Panc1 (cell line): ENCODE data around the gene MXD3. TPM values are rescaled to one million over a fixed set of nuclear protein-coding genes. Genes with fewer than 3 reads are reported as not detected.

Source experiments
- ATAC-seq: fragments of 200-7000 bp; cut with Tn5 transposase; 2 replicates; pipeline ENCODE4 v1.9.1; 2020; ENCODE audit warnings: mild to moderate bottlenecking, moderate library complexity
- BruUV-seq: library from RNA; stranded (reverse); fragments of 400-500 nt; replicated peaks from 2 replicates; lab custom pipeline; 2021; lab: Mats Ljungman, UMichigan
- CTCF ChIA-PET: fragments of 300-600 bp; sonication (Branson Sonifier 250); formaldehyde crosslinking; loops from one replicate; lab custom pipeline; 2022; ENCODE audit warnings: antibody characterized with exemption; lab: Charles Lee
- POLR2A ChIA-PET: fragments of 300-600 bp; sonication (Branson Sonifier 250); formaldehyde crosslinking; loops from one replicate; lab custom pipeline; 2022; ENCODE audit warnings: antibody characterized with exemption; lab: Charles Lee
- DNase-seq: peaks from one replicate; pipeline ENCODE4 v3.0.0-alpha.2; 2010; ENCODE audit warnings: low read depth, low spot score
- H3K27ac ChIP-seq: 2 replicates; pipeline ENCODE4 v1.5.1; 2011; ENCODE audit warnings: mild to moderate bottlenecking, low read length, inconsistent platforms
- H3K27me3 ChIP-seq: fragments of 200-500 bp; sonication (Bioruptor generic); 2 replicates; pipeline ENCODE4 v1.6.0; 2014; ENCODE audit warnings: low read length, inconsistent platforms; ENCODE audit not compliant: control insufficient read depth, insufficient read depth
- H3K36me3 ChIP-seq: fragments of 200-500 bp; sonication (Bioruptor generic); 2 replicates; pipeline ENCODE4 v1.5.1; 2014; ENCODE audit warnings: inconsistent platforms, mild to moderate bottlenecking, low read length, moderate library complexity; ENCODE audit not compliant: control insufficient read depth, insufficient read depth
- H3K4me1 ChIP-seq: 2 replicates; pipeline ENCODE4 v1.5.1; 2011; ENCODE audit warnings: inconsistent platforms, mild to moderate bottlenecking, low read length, moderate library complexity; ENCODE audit not compliant: control insufficient read depth, insufficient read depth
- H3K4me3 ChIP-seq, 2 experiments: 2 replicates each; pipeline ENCODE4 v1.5.1; 2011 to 2012; ENCODE audit warnings: low read depth in 2 of 2, low read length in 2 of 2, mild to moderate bottlenecking in 2 of 2, inconsistent platforms in 1 of 2, moderate library complexity in 1 of 2
- H3K9me3 ChIP-seq: fragments of 200-500 bp; sonication (Bioruptor generic); 2 replicates; pipeline ENCODE4 v1.5.1; 2014; ENCODE audit warnings: low read depth, mild to moderate bottlenecking, inconsistent platforms, low read length, moderate library complexity; ENCODE audit not compliant: control insufficient read depth, insufficient read depth
- POLR2AphosphoS5 ChIP-seq: IDR thresholded peaks from 2 replicates; pipeline ENCODE4 v1.6.1; 2012; ENCODE audit warnings: mild to moderate bottlenecking, low read depth, low read length, moderate library complexity
- SIN3A ChIP-seq: IDR thresholded peaks from 2 replicates; pipeline ENCODE4 v1.6.1; 2012; ENCODE audit warnings: low read depth, mild to moderate bottlenecking, low read length, moderate library complexity, borderline replicate concordance; ENCODE audit not compliant: insufficient read depth
- TCF7L2 ChIP-seq: IDR thresholded peaks from 2 replicates; pipeline ENCODE4 v1.6.1; 2011; ENCODE audit warnings: mild to moderate bottlenecking, low read depth, low read length, inconsistent platforms
- in situ Hi-C: cut with HindIII; loops from 2 replicates; pipeline ENCODE4 v1.10.0; 2016; ENCODE audit warnings: low sequenced_read_pairs, low pct_unique_long_range_greater_than_20kb
- intact Hi-C: fragments of 100-400 bp; cut with micrococcal nuclease; formaldehyde crosslinking; loops from one replicate; pipeline ENCODE4 v1.10.0; 2022; ENCODE audit not compliant: unreplicated experiment
- total RNA-seq: library from RNA; stranded (reverse); gene quantifications from one replicate; pipeline ENCODE4 v1.2.1, GENCODE V29; 2021; ENCODE audit not compliant: unreplicated experiment
- TF ChIP-seq, protein P1 (sequence below), 2 experiments: IDR thresholded peaks; 2 replicates each; pipeline ENCODE4 v1.6.1; 2011 to 2012; ENCODE audit warnings: low read depth in 2 of 2, control low read depth in 1 of 2, low read length in 1 of 2, mild to moderate bottlenecking in 1 of 2, moderate library complexity in 1 of 2; ENCODE audit not compliant: insufficient read depth in 1 of 2
- TF ChIP-seq, protein P2 (sequence below): fragments of 450-650 bp; IDR thresholded peaks from 2 replicates; pipeline ENCODE4 v1.5.1; 2017; ENCODE audit warnings: mild to moderate bottlenecking

The MXD3 gene
- total RNA-seq, 1 experiment from 2014 or later: 12.0 TPM

DNA sequence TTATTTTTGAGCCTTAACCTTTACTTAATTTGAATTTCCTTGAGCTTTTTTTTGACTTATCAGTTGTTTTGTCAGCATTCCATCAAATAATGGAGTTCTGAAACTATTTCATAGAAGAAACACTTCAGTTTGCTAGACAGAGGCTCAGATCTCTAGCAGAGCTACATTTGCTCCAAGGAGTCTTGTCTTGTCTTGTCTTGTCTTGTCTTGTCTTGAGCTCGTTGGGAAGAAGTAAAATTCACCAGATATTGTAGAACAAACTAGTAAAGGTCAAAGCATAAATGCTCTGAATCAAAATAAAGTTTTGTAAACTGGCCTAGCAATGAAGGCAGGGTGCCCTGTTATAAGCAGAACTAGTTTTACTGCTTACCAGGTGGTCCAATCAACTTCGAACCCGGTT lies 41.7 kb downstream of the MXD3 start:
- no peaks in the 10 kb centered on the region for H3K9me3 ChIP-seq
- ChIA-PET CTCF (no interaction called here), POLR2A (no interaction called here)
- TF ChIP-seq, protein P1, sequence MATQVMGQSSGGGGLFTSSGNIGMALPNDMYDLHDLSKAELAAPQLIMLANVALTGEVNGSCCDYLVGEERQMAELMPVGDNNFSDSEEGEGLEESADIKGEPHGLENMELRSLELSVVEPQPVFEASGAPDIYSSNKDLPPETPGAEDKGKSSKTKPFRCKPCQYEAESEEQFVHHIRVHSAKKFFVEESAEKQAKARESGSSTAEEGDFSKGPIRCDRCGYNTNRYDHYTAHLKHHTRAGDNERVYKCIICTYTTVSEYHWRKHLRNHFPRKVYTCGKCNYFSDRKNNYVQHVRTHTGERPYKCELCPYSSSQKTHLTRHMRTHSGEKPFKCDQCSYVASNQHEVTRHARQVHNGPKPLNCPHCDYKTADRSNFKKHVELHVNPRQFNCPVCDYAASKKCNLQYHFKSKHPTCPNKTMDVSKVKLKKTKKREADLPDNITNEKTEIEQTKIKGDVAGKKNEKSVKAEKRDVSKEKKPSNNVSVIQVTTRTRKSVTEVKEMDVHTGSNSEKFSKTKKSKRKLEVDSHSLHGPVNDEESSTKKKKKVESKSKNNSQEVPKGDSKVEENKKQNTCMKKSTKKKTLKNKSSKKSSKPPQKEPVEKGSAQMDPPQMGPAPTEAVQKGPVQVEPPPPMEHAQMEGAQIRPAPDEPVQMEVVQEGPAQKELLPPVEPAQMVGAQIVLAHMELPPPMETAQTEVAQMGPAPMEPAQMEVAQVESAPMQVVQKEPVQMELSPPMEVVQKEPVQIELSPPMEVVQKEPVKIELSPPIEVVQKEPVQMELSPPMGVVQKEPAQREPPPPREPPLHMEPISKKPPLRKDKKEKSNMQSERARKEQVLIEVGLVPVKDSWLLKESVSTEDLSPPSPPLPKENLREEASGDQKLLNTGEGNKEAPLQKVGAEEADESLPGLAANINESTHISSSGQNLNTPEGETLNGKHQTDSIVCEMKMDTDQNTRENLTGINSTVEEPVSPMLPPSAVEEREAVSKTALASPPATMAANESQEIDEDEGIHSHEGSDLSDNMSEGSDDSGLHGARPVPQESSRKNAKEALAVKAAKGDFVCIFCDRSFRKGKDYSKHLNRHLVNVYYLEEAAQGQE (IDR thresholded peaks at IDR 0.05; ENCODE audit: insufficient read depth in 1 of 2, low read depth in 2 of 2, low read length in 1 of 2): no peak
- TF ChIP-seq, protein P2, sequence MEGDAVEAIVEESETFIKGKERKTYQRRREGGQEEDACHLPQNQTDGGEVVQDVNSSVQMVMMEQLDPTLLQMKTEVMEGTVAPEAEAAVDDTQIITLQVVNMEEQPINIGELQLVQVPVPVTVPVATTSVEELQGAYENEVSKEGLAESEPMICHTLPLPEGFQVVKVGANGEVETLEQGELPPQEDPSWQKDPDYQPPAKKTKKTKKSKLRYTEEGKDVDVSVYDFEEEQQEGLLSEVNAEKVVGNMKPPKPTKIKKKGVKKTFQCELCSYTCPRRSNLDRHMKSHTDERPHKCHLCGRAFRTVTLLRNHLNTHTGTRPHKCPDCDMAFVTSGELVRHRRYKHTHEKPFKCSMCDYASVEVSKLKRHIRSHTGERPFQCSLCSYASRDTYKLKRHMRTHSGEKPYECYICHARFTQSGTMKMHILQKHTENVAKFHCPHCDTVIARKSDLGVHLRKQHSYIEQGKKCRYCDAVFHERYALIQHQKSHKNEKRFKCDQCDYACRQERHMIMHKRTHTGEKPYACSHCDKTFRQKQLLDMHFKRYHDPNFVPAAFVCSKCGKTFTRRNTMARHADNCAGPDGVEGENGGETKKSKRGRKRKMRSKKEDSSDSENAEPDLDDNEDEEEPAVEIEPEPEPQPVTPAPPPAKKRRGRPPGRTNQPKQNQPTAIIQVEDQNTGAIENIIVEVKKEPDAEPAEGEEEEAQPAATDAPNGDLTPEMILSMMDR: no peak
- TF ChIP-seq SIN3A: no peak
- TF ChIP-seq TCF7L2: no peak
- TF ChIP-seq POLR2AphosphoS5: no peak
- DNase-seq (no peak), ATAC-seq (no peak)
- H3K27me3 ChIP-seq: no peaks in the 10 kb centered on the region
- no peaks in the 10 kb centered on the region for H3K4me1 ChIP-seq
- H3K4me3 ChIP-seq: no peak overlapping the region
- in situ Hi-C loops (no loop called here), intact Hi-C loops (no loop called here)
- H3K36me3 ChIP-seq: peaks cover 21% of the 10 kb centered on the region
- H3K27ac ChIP-seq: no peak overlapping the region
- BruUV-seq: no TSS peak

DNA sequence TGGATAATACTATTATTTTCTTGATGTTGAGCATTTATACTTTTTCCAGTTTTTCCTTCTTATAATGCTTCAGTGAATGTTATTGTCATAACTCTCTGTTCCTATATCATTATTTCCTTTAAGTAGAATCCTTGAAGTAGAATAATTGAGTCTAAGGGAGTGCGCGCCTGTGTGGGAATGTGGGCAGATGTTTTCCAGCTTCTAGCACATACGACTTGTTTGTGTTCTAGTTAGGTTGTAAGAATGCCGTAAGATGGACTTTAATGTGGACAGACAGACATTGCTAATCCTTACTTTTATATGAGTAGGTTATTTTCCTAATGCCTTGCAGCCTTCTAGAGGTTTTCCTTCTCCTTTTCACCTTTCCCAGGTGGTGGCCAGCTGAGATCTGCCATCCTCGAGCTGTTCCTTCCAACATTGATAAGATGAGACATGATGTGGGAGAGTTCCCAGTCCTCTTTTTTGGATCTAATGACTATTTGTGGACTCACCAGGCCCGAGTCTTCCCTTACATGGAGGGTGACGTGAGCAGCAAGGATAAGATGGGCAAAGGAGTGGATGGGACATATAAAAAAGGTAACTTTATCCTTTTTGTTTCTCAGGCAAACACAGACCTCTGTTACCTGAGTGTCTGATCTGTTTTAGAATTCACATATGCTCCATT lies 42.3 kb downstream of the MXD3 start:
- in situ Hi-C loops: no loop called here
- no peak for ATAC-seq
- Histone ChIP-seq H3K4me3 (no peak overlapping the region), H3K36me3 (peaks cover 21% of the 10 kb centered on the region), H3K27me3 (no peaks in the 10 kb centered on the region), H3K4me1 (no peaks in the 10 kb centered on the region), H3K27ac (no peak overlapping the region), H3K9me3 (no peaks in the 10 kb centered on the region)
- TF ChIP-seq, protein P2: no peak
- TF ChIP-seq TCF7L2 (no peak), SIN3A (no peak), POLR2AphosphoS5 (no peak)
- TF ChIP-seq, protein P1 (IDR thresholded peaks at IDR 0.05; ENCODE audit: insufficient read depth in 1 of 2, low read depth in 2 of 2, low read length in 1 of 2): no peak
- ChIA-PET POLR2A (no interaction called here), CTCF (no interaction called here)
- DNase-seq: no peak
- intact Hi-C loops: no loop called here
- no TSS peak for BruUV-seq
